Endothelial cell of umbilical vein (primary cell): ENCODE data around the gene TCN1. TPM values are rescaled to one million over a fixed set of nuclear protein-coding genes. Genes with fewer than 3 reads are reported as not detected.

Source experiments
- BruUV-seq: library from RNA; stranded (reverse); fragments of 400-500 nt; replicated peaks from 2 replicates; lab custom pipeline; 2021; lab: Mats Ljungman, UMichigan
- CTCF ChIA-PET: fragments of 300-600, 350-600 bp; sonication (Branson Sonifier 250); formaldehyde crosslinking; loops from one replicate; lab custom pipeline; 2021; ENCODE audit warnings: antibody characterized with exemption, inconsistent platforms; lab: Charles Lee
- POLR2A ChIA-PET: fragments of 300-600, 350-600 bp; sonication (Branson Sonifier 250); formaldehyde crosslinking; loops from one replicate; lab custom pipeline; 2021; ENCODE audit warnings: antibody characterized with exemption, inconsistent platforms; lab: Charles Lee
- DNase-seq: peaks from one replicate; pipeline ENCODE4 v3.0.0-alpha.2; 2011; ENCODE audit warnings: low read depth, low spot score
- FAIRE-seq: peaks from 2 replicates; lab custom pipeline; 2011; peaks lifted over from hg19 to GRCh38; lab: Jason Lieb, UNC
- H2AFZ ChIP-seq: 2 replicates; pipeline ENCODE4 v1.6.0; 2012; ENCODE audit warnings: low read depth, low read length, control low read depth, inconsistent platforms
- H3K27ac ChIP-seq: 2 replicates; pipeline ENCODE4 v1.5.1; 2011; ENCODE audit warnings: low read depth, mild to moderate bottlenecking, control low read depth, low read length, moderate library complexity; ENCODE audit not compliant: insufficient read depth
- H3K27me3 ChIP-seq, 2 experiments: 2 replicates each; pipeline versions ENCODE4 v1.6.0 to v1.6.1; 2011; ENCODE audit warnings: low read length in 2 of 2, mixed read lengths in 1 of 2; ENCODE audit not compliant: control insufficient read depth in 2 of 2, insufficient read depth in 2 of 2
- H3K36me3 ChIP-seq, 2 experiments: 2 replicates in 1 of 2; 3 replicates in 1 of 2; pipeline ENCODE4 v1.5.1; 2011; ENCODE audit warnings: low read length in 2 of 2, mild to moderate bottlenecking in 1 of 2, moderate library complexity in 1 of 2; ENCODE audit not compliant: control insufficient read depth in 2 of 2, insufficient read depth in 2 of 2; ENCODE audit errors: extremely low read depth in 1 of 2
- H3K4me1 ChIP-seq: 3 replicates; pipeline ENCODE4 v1.5.1; 2011; ENCODE audit warnings: mild to moderate bottlenecking, low read length; ENCODE audit not compliant: control insufficient read depth, insufficient read depth; ENCODE audit errors: extremely low read depth
- H3K4me2 ChIP-seq: 2 replicates; pipeline ENCODE4 v1.6.1; 2011; ENCODE audit warnings: low read length, control low read depth, mixed read lengths; ENCODE audit not compliant: insufficient read depth
- H3K4me3 ChIP-seq, 3 experiments: fragments of 200-600 bp in 1 of 3; sonication (generic), shearing (Covaris generic) in 1 of 3; replicated peaks in 1 of 3; 2 replicates each; pipeline ENCODE4 v1.5.1; 2011 to 2016; ENCODE audit warnings: control low read depth in 3 of 3, low read length in 3 of 3, mild to moderate bottlenecking in 2 of 3, inconsistent platforms in 1 of 3, low read depth in 1 of 3, moderate library complexity in 1 of 3; ENCODE audit not compliant: insufficient read depth in 1 of 3
- H3K79me2 ChIP-seq: 2 replicates; pipeline ENCODE4 v1.6.0; 2012; ENCODE audit warnings: low read length, inconsistent platforms; ENCODE audit not compliant: control insufficient read depth, insufficient read depth
- H3K9ac ChIP-seq: replicated peaks from 2 replicates; pipeline ENCODE3; 2011; ENCODE audit warnings: low read length, control low read depth; ENCODE audit not compliant: insufficient read depth; ENCODE audit errors: extremely low read depth
- H3K9me1 ChIP-seq: replicated peaks from 3 replicates; pipeline ENCODE4 v1.6.0; 2011; ENCODE audit warnings: mild to moderate bottlenecking, low read length; ENCODE audit not compliant: control insufficient read depth, insufficient read depth; ENCODE audit errors: extremely low read depth
- H3K9me3 ChIP-seq: replicated peaks from 2 replicates; pipeline ENCODE4 v1.5.1; 2012; ENCODE audit warnings: low read length, inconsistent platforms; ENCODE audit not compliant: control insufficient read depth, insufficient read depth
- H4K20me1 ChIP-seq: replicated peaks from 2 replicates; pipeline ENCODE3; 2011; ENCODE audit warnings: mild to moderate bottlenecking, low read length; ENCODE audit not compliant: control insufficient read depth, insufficient read depth; ENCODE audit errors: extremely low read depth
- CTCF ChIP-seq, 2 donors: IDR thresholded peaks; 1 replicate in 1 of 2; 2 replicates in 1 of 2; pipeline ENCODE4 v1.5.1; 2011; ENCODE audit warnings: low read length in 2 of 2, mild to moderate bottlenecking in 2 of 2, moderate library complexity in 2 of 2, control low read depth in 1 of 2, inconsistent platforms in 1 of 2, low read depth in 1 of 2; ENCODE audit not compliant: insufficient read depth in 1 of 2; ENCODE audit errors: extremely low read depth in 1 of 2
- EZH2 ChIP-seq: IDR thresholded peaks from 2 replicates; pipeline ENCODE4 v1.6.1; 2012; ENCODE audit warnings: borderline replicate concordance, low read depth, mild to moderate bottlenecking, moderate library complexity, low read length, inconsistent platforms; ENCODE audit not compliant: severe bottlenecking
- FOS ChIP-seq: IDR thresholded peaks from 2 replicates; pipeline ENCODE4 v1.6.1; 2011; ENCODE audit warnings: mild to moderate bottlenecking, low read length, moderate library complexity, borderline replicate concordance; ENCODE audit not compliant: insufficient read depth
- GATA2 ChIP-seq: IDR thresholded peaks from 2 replicates; pipeline ENCODE4 v1.7.0; 2011; ENCODE audit warnings: low read depth, mild to moderate bottlenecking, moderate library complexity, mixed read lengths, low read length; ENCODE audit not compliant: insufficient read length, insufficient read depth
- JUN ChIP-seq: IDR thresholded peaks from 2 replicates; pipeline ENCODE4 v1.6.1; 2011; ENCODE audit warnings: borderline replicate concordance, low read depth; ENCODE audit not compliant: insufficient read length, insufficient read depth
- MAX ChIP-seq: IDR thresholded peaks from 2 replicates; pipeline ENCODE4 v1.6.1; 2011; ENCODE audit not compliant: insufficient read depth, insufficient read length
- MYC ChIP-seq: IDR thresholded peaks from one replicate; pipeline ENCODE4 v1.6.1; 2011; ENCODE audit warnings: mild to moderate bottlenecking, low read depth, low read length
- POLR2A ChIP-seq: IDR thresholded peaks from 2 replicates; pipeline ENCODE4 v1.6.1; 2012; ENCODE audit warnings: low read depth, mild to moderate bottlenecking, control low read depth, low read length
- POLR2AphosphoS5 ChIP-seq: IDR thresholded peaks from 2 replicates; pipeline ENCODE4 v1.6.1; 2012; ENCODE audit warnings: low read depth, mild to moderate bottlenecking, control low read depth, low read length, moderate library complexity; ENCODE audit not compliant: insufficient read depth
- dilution Hi-C: fragments of 300-500 bp; cut with MboI; formaldehyde crosslinking; loops from one replicate; pipeline ENCODE4 v1.15.0; 2019; ENCODE audit warnings: low sequenced_read_pairs; ENCODE audit not compliant: extremely low pct_ligation_motif_present
- intact Hi-C: fragments of 100-400 bp; cut with micrococcal nuclease; formaldehyde crosslinking; loops from one replicate; pipeline ENCODE4 v1.10.0; 2022
- polyA plus RNA-seq, 4 experiments: library from polyadenylated mRNA; depleted of rRNA in 3 of 4; stranded (reverse) in 3 of 4; unstranded in 1 of 4; fragments of >200 nt; gene quantifications; 2 replicates each; pipeline versions ENCODE4 v1.2.1 to v1.2.3, GENCODE V29; 2011 to 2012; ENCODE audit warnings: missing spikeins in 1 of 4
- total RNA-seq: library from RNA; stranded (reverse); gene quantifications from 2 replicates; pipeline ENCODE4 v1.2.3, GENCODE V29; 2021

The TCN1 gene
- total and polyA plus RNA-seq, 2 donors (not counting 3 experiments of a cell fraction or from before 2014, with no cell fraction given): not detected

GRCh38 chr11:59894616-59895015 is 28.3 kb upstream of the TCN1 start:
- Histone ChIP-seq H3K79me2 (no peaks in the 10 kb centered on the region), H3K4me2 (no peak overlapping the region), H3K4me1 (no peaks in the 10 kb centered on the region), H2AFZ (no peak overlapping the region), H3K9ac (no peak overlapping the region), H3K9me3 (no peaks in the 10 kb centered on the region), H3K9me1 (no peaks in the 10 kb centered on the region), H3K27me3 (peaks cover 0 to 3% of the 10 kb centered on the region in 2 experiments), H3K4me3 (no peak overlapping the region), H3K27ac (no peak overlapping the region), H4K20me1 (no peaks in the 10 kb centered on the region), H3K36me3 (no peaks in the 10 kb centered on the region)
- FAIRE-seq (no peak), DNase-seq (no peak)
- dilution Hi-C loops: no loop called here
- BruUV-seq: no TSS peak
- ChIA-PET CTCF (interaction anchor here (1.1 to 2.9 kb wide), 2 partner anchors 24 to 30 kb away, joined by 3 to 14 read pairs; no protein-coding TSS in a partner anchor), POLR2A (no interaction called here)
- intact Hi-C loops: no loop called here
- TF ChIP-seq JUN (no peak), MAX (no peak)

GRCh38 chr11:59891781-59892181 is 25.5 kb upstream of the TCN1 start:
- Histone ChIP-seq H3K4me1 (no peaks in the 10 kb centered on the region), H2AFZ (no peak overlapping the region), H3K9ac (no peak overlapping the region), H3K9me1 (no peaks in the 10 kb centered on the region), H3K27ac (no peak overlapping the region), H3K27me3 (peaks cover 0 to 3% of the 10 kb centered on the region in 2 experiments), H4K20me1 (no peaks in the 10 kb centered on the region), H3K79me2 (no peaks in the 10 kb centered on the region), H3K36me3 (no peaks in the 10 kb centered on the region), H3K4me2 (no peak overlapping the region), H3K4me3 (no peak overlapping the region), H3K9me3 (no peaks in the 10 kb centered on the region)
- no TSS peak for BruUV-seq
- dilution Hi-C loops: no loop called here
- FAIRE-seq (no peak), DNase-seq (no peak)
- intact Hi-C loops: no loop called here
- POLR2A ChIA-PET: no interaction called here
- no peak for TF ChIP-seq MYC
- no peak for TF ChIP-seq CTCF (IDR thresholded peaks at IDR 0.05; ENCODE audit: extremely low read depth in 1 of 2, insufficient read depth in 1 of 2, low read depth in 1 of 2, low read length in 2 of 2)
- TF ChIP-seq EZH2: no peak
- no peak for TF ChIP-seq FOS
- no peak for TF ChIP-seq POLR2A
- TF ChIP-seq JUN: no peak
- TF ChIP-seq POLR2AphosphoS5: no peak
- TF ChIP-seq MAX: no peak
- TF ChIP-seq GATA2: no peak
- CTCF ChIA-PET: interaction anchor here (0.6 to 1.3 kb wide), 2 partner anchors 9 to 17 kb away, joined by 3 to 4 read pairs; no protein-coding TSS in a partner anchor
